ENCODE results near the gene CLTA.

GRCh38 chr9:36151316-36152210 is 39.2 kb upstream of the CLTA start:
- TF ChIP-seq CTCF (conservative IDR thresholded peaks at IDR 0.05) = no peak
- no peak for TF ChIP-seq ZFX (IDR thresholded peaks at IDR 0.05)
